H1 (cell line): ENCODE results near the gene FEM1C. TPM values are rescaled to one million over a fixed set of nuclear protein-coding genes. Genes with fewer than 3 reads are reported as not detected.

Experiments used
- CTCF ChIA-PET: fragments of 300-600 bp; sonication (Branson Sonifier 250); formaldehyde crosslinking; loops from one replicate; lab custom pipeline; 2021; ENCODE audit not compliant: partially characterized antibody; lab: Charles Lee
- POLR2A ChIA-PET: fragments of 300-600 bp; sonication (Branson Sonifier 250); formaldehyde crosslinking; loops from one replicate; lab custom pipeline; 2021; ENCODE audit warnings: inconsistent platforms; ENCODE audit not compliant: partially characterized antibody; lab: Charles Lee
- DNase-seq, 2 experiments: peaks; one replicate each; pipeline versions ENCODE4 v3.0.0 to v3.0.0-alpha.2; 2010 to 2022; ENCODE audit warnings: low spot score in 2 of 2, low read depth in 1 of 2, mixed read lengths in 1 of 2
- FAIRE-seq: peaks from 2 replicates; lab custom pipeline; 2011; peaks lifted over from hg19 to GRCh38; lab: Jason Lieb, UNC
- H2AFZ ChIP-seq: 2 replicates; pipeline ENCODE4 v1.8.1; 2012; ENCODE audit warnings: low read length, inconsistent platforms
- H2AK5ac ChIP-seq: 2 replicates; pipeline ENCODE4 v1.6.1; 2013; ENCODE audit warnings: low read depth, low read length
- H2BK120ac ChIP-seq: replicated peaks from 2 replicates; pipeline ENCODE3; 2013; ENCODE audit warnings: low read depth, low read length, inconsistent platforms
- H2BK12ac ChIP-seq: 2 replicates; pipeline ENCODE4 v1.6.1; 2013; ENCODE audit warnings: low read depth, low read length
- H2BK15ac ChIP-seq: 2 replicates; pipeline ENCODE4 v1.6.1; 2013; ENCODE audit warnings: low read length
- H2BK20ac ChIP-seq: 2 replicates; pipeline ENCODE4 v1.6.1; 2013; ENCODE audit warnings: low read length
- H2BK5ac ChIP-seq: 2 replicates; pipeline ENCODE4 v1.6.1; 2013; ENCODE audit warnings: low read depth, low read length
- H3K14ac ChIP-seq: 2 replicates; pipeline ENCODE4 v1.6.1; 2013; ENCODE audit warnings: inconsistent platforms; ENCODE audit not compliant: insufficient read length
- H3K18ac ChIP-seq: 2 replicates; pipeline ENCODE4 v1.6.1; 2013; ENCODE audit warnings: low read length; ENCODE audit errors: extremely low read depth
- H3K23ac ChIP-seq: 2 replicates; pipeline ENCODE4 v1.6.1; 2013; ENCODE audit warnings: inconsistent platforms; ENCODE audit not compliant: insufficient read length
- H3K23me2 ChIP-seq: 2 replicates; pipeline ENCODE4 v1.6.1; 2013; ENCODE audit warnings: low read depth, low read length
- H3K27ac ChIP-seq: 2 replicates; pipeline ENCODE4 v1.6.1; 2011; ENCODE audit warnings: low read depth, low read length, inconsistent platforms
- H3K27me3 ChIP-seq, 4 experiments: replicated peaks in 1 of 4; 1 replicate in 1 of 4; 2 replicates in 3 of 4; pipeline versions ENCODE4 v1.6.1 to v1.8.1; 2011 to 2013; ENCODE audit warnings: low read length in 3 of 4, mild to moderate bottlenecking in 3 of 4, inconsistent platforms in 2 of 4, mixed read lengths in 2 of 4, moderate library complexity in 1 of 4; ENCODE audit not compliant: control insufficient read depth in 3 of 4, insufficient read depth in 3 of 4; ENCODE audit errors: extremely low read depth in 1 of 4
- H3K36me3 ChIP-seq, 4 experiments: 2 replicates each; pipeline versions ENCODE4 v1.6.1 to v1.8.1; 2011 to 2013; ENCODE audit warnings: mild to moderate bottlenecking in 4 of 4, low read length in 3 of 4, moderate library complexity in 2 of 4, control low read depth in 1 of 4, inconsistent platforms in 1 of 4; ENCODE audit not compliant: insufficient read depth in 4 of 4, control insufficient read depth in 2 of 4
- H3K4ac ChIP-seq: replicated peaks from 2 replicates; pipeline ENCODE3; 2013; ENCODE audit warnings: low read length, low read depth, mixed read lengths, inconsistent platforms; ENCODE audit not compliant: insufficient read length
- H3K4me1 ChIP-seq, 4 experiments: replicated peaks in 1 of 4; 1 replicate in 1 of 4; 2 replicates in 3 of 4; pipeline versions ENCODE4 v1.6.1 to v1.8.1; 2011 to 2013; ENCODE audit warnings: low read length in 3 of 4, inconsistent platforms in 2 of 4, mixed read lengths in 1 of 4; ENCODE audit not compliant: insufficient read depth in 4 of 4, control insufficient read depth in 3 of 4
- H3K4me2 ChIP-seq, 2 experiments: 2 replicates each; pipeline versions ENCODE4 v1.6.1 to v1.8.1; 2011 to 2013; ENCODE audit warnings: low read depth in 2 of 2, low read length in 2 of 2, control low read depth in 1 of 2, inconsistent platforms in 1 of 2, mild to moderate bottlenecking in 1 of 2; ENCODE audit not compliant: insufficient read depth in 1 of 2
- H3K4me3 ChIP-seq, 4 experiments: fragments of 200-600, 300-600 bp in 1 of 4; sonication (generic), shearing (Covaris generic), sonication (Bioruptor Twin) in 1 of 4; 2 replicates each; pipeline versions ENCODE4 v1.5.1 to v1.8.1; 2011 to 2016; ENCODE audit warnings: low read length in 4 of 4, low read depth in 3 of 4, control low read depth in 2 of 4, inconsistent platforms in 2 of 4, mild to moderate bottlenecking in 2 of 4, mixed read lengths in 1 of 4, moderate library complexity in 1 of 4; ENCODE audit not compliant: insufficient read depth in 2 of 4; ENCODE audit errors: extremely low read depth in 1 of 4
- H3K56ac ChIP-seq: replicated peaks from 2 replicates; pipeline ENCODE3; 2013; ENCODE audit warnings: low read depth, mild to moderate bottlenecking, mixed read lengths, low read length, inconsistent platforms; ENCODE audit not compliant: insufficient read length
- H3K79me1 ChIP-seq: 2 replicates; pipeline ENCODE4 v1.6.1; 2013; ENCODE audit warnings: low read depth, low read length, control low read depth
- H3K79me2 ChIP-seq, 2 experiments: 2 replicates each; pipeline versions ENCODE4 v1.6.1 to v1.8.1; 2012 to 2013; ENCODE audit warnings: low read length in 2 of 2, mild to moderate bottlenecking in 2 of 2, inconsistent platforms in 1 of 2; ENCODE audit not compliant: insufficient read depth in 2 of 2, control insufficient read depth in 1 of 2
- H3K9ac ChIP-seq, 4 experiments: replicated peaks in 1 of 4; 1 replicate in 1 of 4; 2 replicates in 3 of 4; pipeline versions ENCODE4 v1.6.1 to v1.8.1; 2011 to 2013; ENCODE audit warnings: low read depth in 3 of 4, low read length in 3 of 4, control low read depth in 2 of 4, mild to moderate bottlenecking in 2 of 4, moderate library complexity in 2 of 4, inconsistent platforms in 1 of 4; ENCODE audit errors: extremely low read depth in 1 of 4
- H3K9me3 ChIP-seq, 2 experiments: 2 replicates each; pipeline versions ENCODE4 v1.6.1 to v1.8.1; 2012 to 2013; ENCODE audit warnings: mild to moderate bottlenecking in 2 of 2, moderate library complexity in 2 of 2, control low read depth in 1 of 2, inconsistent platforms in 1 of 2, low read depth in 1 of 2, low read length in 1 of 2, mixed read lengths in 1 of 2; ENCODE audit not compliant: insufficient read depth in 2 of 2
- H4K20me1 ChIP-seq, 2 experiments: replicated peaks in 1 of 2; 2 replicates each; pipeline versions ENCODE3 to v1.8.1; 2011 to 2013; ENCODE audit warnings: inconsistent platforms in 2 of 2, low read length in 2 of 2, mild to moderate bottlenecking in 1 of 2; ENCODE audit not compliant: insufficient read depth in 2 of 2, control insufficient read depth in 1 of 2
- H4K5ac ChIP-seq: 2 replicates; pipeline ENCODE4 v1.6.1; 2013; ENCODE audit warnings: low read length, low read depth, mixed read lengths, inconsistent platforms; ENCODE audit not compliant: insufficient read length
- H4K8ac ChIP-seq: 2 replicates; pipeline ENCODE4 v1.8.0; 2013; ENCODE audit warnings: mild to moderate bottlenecking, moderate library complexity, low read length, inconsistent platforms; ENCODE audit not compliant: insufficient read depth; ENCODE audit errors: extremely low read depth
- H4K91ac ChIP-seq: replicated peaks from 2 replicates; pipeline ENCODE3; 2013; ENCODE audit warnings: low read length, mixed read lengths, inconsistent platforms; ENCODE audit not compliant: insufficient read length
- POLR2AphosphoS5 ChIP-seq: IDR thresholded peaks from 2 replicates; pipeline ENCODE4 v1.6.1; 2011; ENCODE audit warnings: low read depth, low read length
- SAP30 ChIP-seq: fragments of 300-600 bp; sonication (generic); IDR thresholded peaks from 2 replicates; pipeline ENCODE4 v1.7.1; 2012; ENCODE audit warnings: low read length, moderate library complexity, mild to moderate bottlenecking, inconsistent platforms; ENCODE audit not compliant: insufficient read depth, insufficient replicate concordance
- SP4 ChIP-seq: IDR thresholded peaks from 2 replicates; pipeline ENCODE4 v1.6.1; 2012; ENCODE audit warnings: low read length, inconsistent platforms
- TAF7 ChIP-seq: optimal IDR thresholded peaks from 2 replicates; pipeline ENCODE3; 2011; ENCODE audit warnings: low read depth, mild to moderate bottlenecking, inconsistent platforms, low read length, moderate library complexity, borderline replicate concordance
- WGBS, 2 experiments: shearing (Covaris generic) in 1 of 2; methylation state at CpG; one replicate each; pipeline versions ENCODE4 v1.1.6 to v1.1.7; 2013 to 2015; ENCODE audit warnings: low lambda C conversion rate in 2 of 2, mixed read lengths in 2 of 2, inconsistent platforms in 1 of 2, low coverage in 1 of 2, missing lambda C conversion rate in 1 of 2; ENCODE audit not compliant: insufficient replicate concordance in 2 of 2, insufficient coverage in 1 of 2, insufficient read length in 1 of 2; ENCODE audit errors: extremely low coverage in 1 of 2, missing lambda C conversion rate in 1 of 2; 5-methylcytosine and 5-hydroxymethylcytosine counted together
- polyA plus RNA-seq, 7 experiments: library from polyadenylated mRNA; depleted of rRNA in 3 of 7; stranded (reverse) in 5 of 7; unstranded in 2 of 7; fragments of >200 nt in 5 of 7; fragments of 200-250 nt in 2 of 7; gene quantifications; 1 replicate in 5 of 7; 2 replicates in 1 of 7; 4 replicates in 1 of 7; pipeline versions ENCODE4 v1.2.1 to v1.2.3, GENCODE V29; 2011 to 2013; ENCODE audit warnings: missing spikeins in 2 of 7, mixed read lengths in 2 of 7
- total RNA-seq: library from RNA; stranded (reverse); fragmentation: NEBNext Ultra II Directional; extraction: Animal tissue kit (Norgen Biotek cat#: 25700); gene quantifications from 2 replicates; pipeline ENCODE4 v1.2.1, GENCODE V29; 2021

The FEM1C gene
- total and polyA plus RNA-seq, 2 of the 8 experiments (the other 6 are each of a cell fraction or from before 2014, with no cell fraction given), result 4.4 to 17.7 TPM

GRCh38 chr5:115585265-115585664, 40.7 kb upstream of the FEM1C start:
- FAIRE-seq (no peak), DNase-seq (no peak)
- Histone ChIP-seq H2AK5ac (no peak overlapping the region), H2BK20ac (no peak overlapping the region), H3K4me1 (no peaks in the 10 kb centered on the region; a peak in 1 of 7 replicates), H3K4ac (no peak overlapping the region), H2AFZ (no peak overlapping the region), H3K9me3 (no peaks in the 10 kb centered on the region), H2BK12ac (no peak overlapping the region), H3K14ac (no peak overlapping the region), H3K79me2 (no peaks in the 10 kb centered on the region), H4K20me1 (no peaks in the 10 kb centered on the region), H2BK120ac (no peak overlapping the region), H4K8ac (no peak overlapping the region), H4K91ac (no peak overlapping the region), H3K79me1 (no peaks in the 10 kb centered on the region), H4K5ac (no peak overlapping the region), H3K36me3 (no peaks in the 10 kb centered on the region), H3K18ac (no peak overlapping the region), H3K4me3 (no peak overlapping the region), H3K56ac (no peak overlapping the region), H3K23me2 (no peaks in the 10 kb centered on the region)
- WGBS, 2 experiments, result 90% methylated on average over 1 of the region's 1 CpG; no CpG with 5 or more reads in 1 of the 2 experiments
- POLR2A ChIA-PET, result no interaction called here
- TF ChIP-seq TAF7 (no peak), SAP30 (no peak), POLR2AphosphoS5 (no peak), SP4 (no peak)
- TF ChIP-seq, all 59 proteins: peak for 0
- Histone ChIP-seq H3K4me2 (no peak overlapping the region), H2BK5ac (no peak overlapping the region), H3K9ac (no peak overlapping the region), H3K27me3 (no peaks in the 10 kb centered on the region), H2BK15ac (no peak overlapping the region), H3K23ac (no peak overlapping the region), H3K27ac (no peak overlapping the region)
- CTCF ChIA-PET, result interaction anchor here (0.6 to 1.2 kb wide), 6 partner anchors 9 to 309 kb away, joined by 3 to 4 read pairs (median 3); no protein-coding TSS in a partner anchor
